ENCODE measurements around the gene ZNF222. TPM values are rescaled to one million over a fixed set of nuclear protein-coding genes. Genes with fewer than 3 reads are reported as not detected.
A peak's percentile ranks its signal among the peaks of the same experiment; 100 is the strongest.

ZNF222 gene
- 1 to 10 TPM; 9.4 to 9.9 TPM for total RNA-seq
- 1 to 10 TPM; 9.6 to 9.9 TPM for polyA plus RNA-seq (ENCODE audit: insufficient read length in 2 of 2)
- long read RNA-seq, donor 1, partial matches to known transcripts = 0 of 1 reads
- long read RNA-seq, donor 1, other reads (novel, unspliced or antisense) = 0 of 1 reads
- long read RNA-seq, donor 2 = 0 reads
- long read RNA-seq, donor 3, partial matches to known transcripts = 0 of 1 reads
- long read RNA-seq, donor 3, other reads (novel, unspliced or antisense) = 0 of 1 reads
- long read RNA-seq, donor 4, transcript ZNF222-202 (4 exons, 1,595 nt) = major isoform, 5 of 5 reads
- long read RNA-seq, donor 4, partial matches to known transcripts = 0 of 5 reads
- long read RNA-seq, donor 4, other reads (novel, unspliced or antisense) = 0 of 5 reads

GRCh38 chr19:44025217-44025936 is at the start of gene ZNF222:
Gene ZNF222, plus strand, starts transcription at chr19:44025379. Its CDS starts 58 bp downstream, at chr19:44025437.
- 2% methylated on average over 26 of the region's 37 CpGs for WGBS (ENCODE audit: insufficient coverage)
- Histone ChIP-seq H3K36me3 (ENCODE audit: control insufficient read depth, insufficient read depth, low read length) (peaks cover 18% of the 10 kb centered on the region), H3K4me3 (ENCODE audit: low read depth, low read length) (peak within 1 kb of the TSS; percentile 73), H3K27ac (ENCODE audit: low read depth, low read length) (no peak within 1 kb of the TSS), H3K27me3 (ENCODE audit: control insufficient read depth, insufficient read depth, low read length) (no peaks in the 10 kb centered on the region), H3K4me1 (ENCODE audit: control insufficient read depth, insufficient read depth, low read length) (peaks cover 3% of the 10 kb centered on the region), H3K9me3 (ENCODE audit: control insufficient read depth, insufficient read depth, low read length) (no peaks in the 10 kb centered on the region)
- peak; percentile 74 to 98 (median 84) for DNase-seq (ENCODE audit: low read depth in 4 of 6, low spot score in 6 of 6)

- DNase-seq (ENCODE audit: low read depth in 4 of 6, low spot score in 6 of 6) = no peak
- no peak overlapping the region for H3K27ac ChIP-seq (ENCODE audit: low read depth, low read length)
- no peak overlapping the region for H3K4me3 ChIP-seq (ENCODE audit: low read depth, low read length)
- H3K27me3 ChIP-seq (ENCODE audit: control insufficient read depth, insufficient read depth, low read length) = no peaks in the 10 kb centered on the region
- no peaks in the 10 kb centered on the region for H3K4me1 ChIP-seq (ENCODE audit: control insufficient read depth, insufficient read depth, low read length)
- no CpG with 5 or more reads among the region's 1 CpG for WGBS (ENCODE audit: insufficient coverage)
- no peaks in the 10 kb centered on the region for H3K36me3 ChIP-seq (ENCODE audit: control insufficient read depth, insufficient read depth, low read length)
- peaks cover 3% of the 10 kb centered on the region for H3K9me3 ChIP-seq (ENCODE audit: control insufficient read depth, insufficient read depth, low read length)
Observed at GRCh38 chr19:43976732-43977131, 48.4 kb upstream of the ZNF222 start.

- no CpG with 5 or more reads among the region's 2 CpGs for WGBS (ENCODE audit: insufficient coverage)
- H3K36me3 ChIP-seq (ENCODE audit: control insufficient read depth, insufficient read depth, low read length) = no peaks in the 10 kb centered on the region
- H3K27ac ChIP-seq (ENCODE audit: low read depth, low read length) = no peak overlapping the region
- no peaks in the 10 kb centered on the region for H3K9me3 ChIP-seq (ENCODE audit: control insufficient read depth, insufficient read depth, low read length)
- H3K27me3 ChIP-seq (ENCODE audit: control insufficient read depth, insufficient read depth, low read length) = no peaks in the 10 kb centered on the region
- no peak for DNase-seq (ENCODE audit: low read depth in 4 of 6, low spot score in 6 of 6)
- H3K4me1 ChIP-seq (ENCODE audit: control insufficient read depth, insufficient read depth, low read length) = peaks cover 9% of the 10 kb centered on the region
- peak overlapping the region; percentile 86 for H3K4me3 ChIP-seq (ENCODE audit: low read depth, low read length)
Observed at GRCh38 chr19:43983544-43983911, 41.7 kb upstream of the ZNF222 start.

- H3K27ac ChIP-seq (ENCODE audit: low read depth, low read length) = peak within 1 kb of the TSS; percentile 50
- H3K36me3 ChIP-seq (ENCODE audit: control insufficient read depth, insufficient read depth, low read length) = peaks cover under 1% of the 10 kb centered on the region
- H3K27me3 ChIP-seq (ENCODE audit: control insufficient read depth, insufficient read depth, low read length) = no peaks in the 10 kb centered on the region
- peak; percentile 92 to 99 (median 96) for DNase-seq (ENCODE audit: low read depth in 4 of 6, low spot score in 6 of 6)
- peak within 1 kb of the TSS; percentile 86 for H3K4me3 ChIP-seq (ENCODE audit: low read depth, low read length)
- peaks cover 9% of the 10 kb centered on the region for H3K4me1 ChIP-seq (ENCODE audit: control insufficient read depth, insufficient read depth, low read length)
- no peaks in the 10 kb centered on the region for H3K9me3 ChIP-seq (ENCODE audit: control insufficient read depth, insufficient read depth, low read length)
- WGBS (ENCODE audit: insufficient coverage) = 0% methylated on average over 32 of the region's 40 CpGs
Observed at GRCh38 chr19:43983912-43984686, 41.1 kb upstream of the ZNF222 start, which contains the start of gene ZNF155. Gene ZNF155, plus strand, starts transcription at chr19:43984188. Its CDS starts 4,356 bp downstream, at chr19:43988544.

- Histone ChIP-seq H3K4me1 (ENCODE audit: control insufficient read depth, insufficient read depth, low read length) (peaks cover 9% of the 10 kb centered on the region), H3K27ac (ENCODE audit: low read depth, low read length) (no peak overlapping the region), H3K9me3 (ENCODE audit: control insufficient read depth, insufficient read depth, low read length) (no peaks in the 10 kb centered on the region), H3K27me3 (ENCODE audit: control insufficient read depth, insufficient read depth, low read length) (no peaks in the 10 kb centered on the region), H3K36me3 (ENCODE audit: control insufficient read depth, insufficient read depth, low read length) (peaks cover 6% of the 10 kb centered on the region), H3K4me3 (ENCODE audit: low read depth, low read length) (peak overlapping the region; percentile 86)
- DNase-seq (ENCODE audit: low read depth in 4 of 6, low spot score in 6 of 6) = no peak
- under 1% methylated on average over 14 of the region's 14 CpGs for WGBS (ENCODE audit: insufficient coverage)
Observed at GRCh38 chr19:43984687-43985000, 40.5 kb upstream of the ZNF222 start.

- Histone ChIP-seq H3K36me3 (ENCODE audit: control insufficient read depth, insufficient read depth, low read length) (peaks cover 17% of the 10 kb centered on the region), H3K9me3 (ENCODE audit: control insufficient read depth, insufficient read depth, low read length) (no peaks in the 10 kb centered on the region), H3K27ac (ENCODE audit: low read depth, low read length) (no peak overlapping the region), H3K4me3 (ENCODE audit: low read depth, low read length) (no peak overlapping the region), H3K4me1 (ENCODE audit: control insufficient read depth, insufficient read depth, low read length) (peaks cover 2% of the 10 kb centered on the region), H3K27me3 (ENCODE audit: control insufficient read depth, insufficient read depth, low read length) (no peaks in the 10 kb centered on the region)
- 87% methylated on average over 9 of the region's 10 CpGs for WGBS (ENCODE audit: insufficient coverage)
- no peak for DNase-seq (ENCODE audit: low read depth in 4 of 6, low spot score in 6 of 6)
Observed at GRCh38 chr19:43997631-43998290, 27.4 kb upstream of the ZNF222 start.

GRCh38 chr19:44002212-44002565 is 23.0 kb upstream of the ZNF222 start:
- no peaks in the 10 kb centered on the region for H3K27me3 ChIP-seq (ENCODE audit: control insufficient read depth, insufficient read depth, low read length)
- WGBS (ENCODE audit: insufficient coverage) = 2% methylated on average over 5 of the region's 8 CpGs
- peak overlapping the region; percentile 77 for H3K27ac ChIP-seq (ENCODE audit: low read depth, low read length)

GRCh38 chr19:44002566-44003460 is 22.4 kb upstream of the ZNF222 start, which contains the start of gene ZNF230:
Gene ZNF230, plus strand, starts transcription at chr19:44002957. Its CDS starts 4,122 bp downstream, at chr19:44007079.
- 0% methylated on average over 39 of the region's 48 CpGs for WGBS (ENCODE audit: insufficient coverage)
- Histone ChIP-seq H3K27ac (ENCODE audit: low read depth, low read length) (peak within 1 kb of the TSS; percentile 77), H3K4me1 (ENCODE audit: control insufficient read depth, insufficient read depth, low read length) (peaks cover 9% of the 10 kb centered on the region), H3K27me3 (ENCODE audit: control insufficient read depth, insufficient read depth, low read length) (no peaks in the 10 kb centered on the region), H3K36me3 (ENCODE audit: control insufficient read depth, insufficient read depth, low read length) (peaks cover 5% of the 10 kb centered on the region), H3K4me3 (ENCODE audit: low read depth, low read length) (peak within 1 kb of the TSS; percentile 61), H3K9me3 (ENCODE audit: control insufficient read depth, insufficient read depth, low read length) (no peaks in the 10 kb centered on the region)
- peak; percentile 92 to 99 (median 96) for DNase-seq (ENCODE audit: low read depth in 4 of 6, low spot score in 6 of 6)

More at GRCh38 chr19:44002212-44002565, 23.0 kb upstream of the ZNF222 start:
- Histone ChIP-seq H3K4me3 (ENCODE audit: low read depth, low read length) (peak overlapping the region; percentile 61), H3K9me3 (ENCODE audit: control insufficient read depth, insufficient read depth, low read length) (no peaks in the 10 kb centered on the region), H3K4me1 (ENCODE audit: control insufficient read depth, insufficient read depth, low read length) (peaks cover 9% of the 10 kb centered on the region), H3K36me3 (ENCODE audit: control insufficient read depth, insufficient read depth, low read length) (no peaks in the 10 kb centered on the region)
- no peak for DNase-seq (ENCODE audit: low read depth in 4 of 6, low spot score in 6 of 6)

Measured in spinal cord (tissue), 10 donors.